GM13977 (cell line): ENCODE measurements around the gene ZNF397.

Experiments
- DNase-seq: peaks from one replicate; pipeline ENCODE4 v3.0.0; 2012; ENCODE audit warnings: low spot score
- CTCF ChIP-seq: IDR thresholded peaks from 2 replicates; pipeline ENCODE4 v1.5.1; 2012; ENCODE audit warnings: mild to moderate bottlenecking, control low read depth; ENCODE audit not compliant: insufficient read depth; ENCODE audit errors: extremely low read depth, missing control alignments
- in situ Hi-C: fragments of 300-500 bp; cut with MboI; formaldehyde crosslinking; loops from one replicate; pipeline ENCODE4 v1.12.0; 2022; ENCODE audit warnings: low sequenced_read_pairs, low pct_unique_long_range_greater_than_20kb, mixed read lengths, inconsistent platforms; ENCODE audit not compliant: unreplicated experiment

Gene ZNF397

GRCh38 chr18:35271656-35272055, 30.8 kb downstream of the ZNF397 start:
- DNase-seq = no peak
- no peak for TF ChIP-seq CTCF
- in situ Hi-C loops = no loop called here

- TF ChIP-seq CTCF = no peak
- in situ Hi-C loops = no loop called here
- DNase-seq = no peak
These were observed 35.4 kb downstream of the ZNF397 start for GRCh38 chr18:35276267-35276666.

GRCh38 chr18:35277633-35278032, 36.8 kb downstream of the ZNF397 start:
- TF ChIP-seq CTCF = no peak
- DNase-seq = no peak
- in situ Hi-C loops = no loop called here

GRCh38 chr18:35278085-35278484, 37.3 kb downstream of the ZNF397 start:
- no peak for DNase-seq
- in situ Hi-C loops = no loop called here
- no peak for TF ChIP-seq CTCF

GRCh38 chr18:35278969-35279368, 38.1 kb downstream of the ZNF397 start:
- DNase-seq = no peak
- in situ Hi-C loops = no loop called here
- no peak for TF ChIP-seq CTCF

- no peak for DNase-seq
- no peak for TF ChIP-seq CTCF
- in situ Hi-C loops = no loop called here
These were observed 41.5 kb downstream of the ZNF397 start for GRCh38 chr18:35282353-35282752.
